Hematopoietic multipotent progenitor cell treated with erythropoietin and hydrocortisone succinate and interleukin-3 and kit ligand, for 4 days (in vitro differentiated cells): ENCODE data around the gene XRCC1.
"Not testable (repeated sequence)": the region's sequence is repeated elsewhere in the genome, so short reads cannot be mapped to it uniquely, and the experiment has no call there.

ENCODE experiments used
- DNase-seq: peaks from one replicate; pipeline ENCODE4 v3.0.0-alpha.2; 2015

Gene XRCC1

GRCh38 chr19:43541920-43542650 lies 33.2 kb downstream of the XRCC1 start:
- no peak for DNase-seq

GRCh38 chr19:43540381-43540780 lies 34.9 kb downstream of the XRCC1 start:
- DNase-seq, result no peak

GRCh38 chr19:43538922-43539321 lies 36.4 kb downstream of the XRCC1 start:
- DNase-seq, result no peak

- DNase-seq, result peak; percentile 84
These were observed 40.2 kb downstream of the XRCC1 start for GRCh38 chr19:43534816-43535761.

GRCh38 chr19:43534305-43534815 lies 41.0 kb downstream of the XRCC1 start:
- DNase-seq, result no peak

- peak; percentile 100 for DNase-seq
These were observed 41.6 kb downstream of the XRCC1 start for GRCh38 chr19:43533546-43534304.

GRCh38 chr19:43532962-43533545 lies 42.3 kb downstream of the XRCC1 start, which contains the start of gene ZNF575:
Gene ZNF575 (plus strand): TSS chr19:43533188. CDS start chr19:43534423, 1,235 bp downstream.
- peak; percentile 96 for DNase-seq

GRCh38 chr19:43532571-43532961 lies 42.8 kb downstream of the XRCC1 start:
- DNase-seq, result peak; percentile 88

GRCh38 chr19:43527860-43528622 lies 47.3 kb downstream of the XRCC1 start:
- no peak for DNase-seq

GRCh38 chr19:43526884-43527859 lies 48.2 kb downstream of the XRCC1 start, which contains the start of gene ETHE1:
Gene ETHE1 (minus strand): TSS chr19:43527201. CDS start chr19:43527177, 24 bp downstream.
- peak; percentile 91 for DNase-seq

- peak; percentile 54 for DNase-seq
These were observed 49.2 kb downstream of the XRCC1 start for GRCh38 chr19:43525836-43526771.

GRCh38 chr19:43524922-43525835 lies 50.1 kb downstream of the XRCC1 start:
- DNase-seq, result peak; percentile 85

GRCh38 chr19:43523696-43524095 lies 51.6 kb downstream of the XRCC1 start:
- not testable (repeated sequence) for DNase-seq

- DNase-seq, result no peak
These were observed 52.4 kb downstream of the XRCC1 start for GRCh38 chr19:43522929-43523328.

- peak; percentile 91 for DNase-seq
These were observed 55.8 kb downstream of the XRCC1 start for GRCh38 chr19:43519436-43520088.

GRCh38 chr19:43518051-43518450 lies 57.3 kb downstream of the XRCC1 start:
- no peak for DNase-seq

- not testable (repeated sequence) for DNase-seq
These were observed 62.9 kb downstream of the XRCC1 start for GRCh38 chr19:43512399-43512798.
